Endothelial cell of umbilical vein (primary cell): ENCODE measurements around the gene TEDC1. TPM values are rescaled to one million over a fixed set of nuclear protein-coding genes. Genes with fewer than 3 reads are reported as not detected.

ENCODE experiments used
- BruUV-seq: library from RNA; stranded (reverse); fragments of 400-500 nt; replicated peaks from 2 replicates; lab custom pipeline; 2021; lab: Mats Ljungman, UMichigan
- CTCF ChIA-PET: fragments of 300-600, 350-600 bp; sonication (Branson Sonifier 250); formaldehyde crosslinking; loops from one replicate; lab custom pipeline; 2021; ENCODE audit warnings: antibody characterized with exemption, inconsistent platforms; lab: Charles Lee
- POLR2A ChIA-PET: fragments of 300-600, 350-600 bp; sonication (Branson Sonifier 250); formaldehyde crosslinking; loops from one replicate; lab custom pipeline; 2021; ENCODE audit warnings: antibody characterized with exemption, inconsistent platforms; lab: Charles Lee
- DNase-seq: peaks from one replicate; pipeline ENCODE4 v3.0.0-alpha.2; 2011; ENCODE audit warnings: low read depth, low spot score
- FAIRE-seq: peaks from 2 replicates; lab custom pipeline; 2011; peaks lifted over from hg19 to GRCh38; lab: Jason Lieb, UNC
- H2AFZ ChIP-seq: 2 replicates; pipeline ENCODE4 v1.6.0; 2012; ENCODE audit warnings: low read depth, low read length, control low read depth, inconsistent platforms
- H3K27ac ChIP-seq: 2 replicates; pipeline ENCODE4 v1.5.1; 2011; ENCODE audit warnings: low read depth, mild to moderate bottlenecking, control low read depth, low read length, moderate library complexity; ENCODE audit not compliant: insufficient read depth
- H3K27me3 ChIP-seq, 2 experiments: 2 replicates each; pipeline versions ENCODE4 v1.6.0 to v1.6.1; 2011; ENCODE audit warnings: low read length in 2 of 2, mixed read lengths in 1 of 2; ENCODE audit not compliant: control insufficient read depth in 2 of 2, insufficient read depth in 2 of 2
- H3K36me3 ChIP-seq, 2 experiments: 2 replicates in 1 of 2; 3 replicates in 1 of 2; pipeline ENCODE4 v1.5.1; 2011; ENCODE audit warnings: low read length in 2 of 2, mild to moderate bottlenecking in 1 of 2, moderate library complexity in 1 of 2; ENCODE audit not compliant: control insufficient read depth in 2 of 2, insufficient read depth in 2 of 2; ENCODE audit errors: extremely low read depth in 1 of 2
- H3K4me1 ChIP-seq: 3 replicates; pipeline ENCODE4 v1.5.1; 2011; ENCODE audit warnings: mild to moderate bottlenecking, low read length; ENCODE audit not compliant: control insufficient read depth, insufficient read depth; ENCODE audit errors: extremely low read depth
- H3K4me2 ChIP-seq: 2 replicates; pipeline ENCODE4 v1.6.1; 2011; ENCODE audit warnings: low read length, control low read depth, mixed read lengths; ENCODE audit not compliant: insufficient read depth
- H3K4me3 ChIP-seq, 3 experiments: fragments of 200-600 bp in 1 of 3; sonication (generic), shearing (Covaris generic) in 1 of 3; replicated peaks in 1 of 3; 2 replicates each; pipeline ENCODE4 v1.5.1; 2011 to 2016; ENCODE audit warnings: control low read depth in 3 of 3, low read length in 3 of 3, mild to moderate bottlenecking in 2 of 3, inconsistent platforms in 1 of 3, low read depth in 1 of 3, moderate library complexity in 1 of 3; ENCODE audit not compliant: insufficient read depth in 1 of 3
- H3K79me2 ChIP-seq: 2 replicates; pipeline ENCODE4 v1.6.0; 2012; ENCODE audit warnings: low read length, inconsistent platforms; ENCODE audit not compliant: control insufficient read depth, insufficient read depth
- H3K9ac ChIP-seq: replicated peaks from 2 replicates; pipeline ENCODE3; 2011; ENCODE audit warnings: low read length, control low read depth; ENCODE audit not compliant: insufficient read depth; ENCODE audit errors: extremely low read depth
- H3K9me1 ChIP-seq: replicated peaks from 3 replicates; pipeline ENCODE4 v1.6.0; 2011; ENCODE audit warnings: mild to moderate bottlenecking, low read length; ENCODE audit not compliant: control insufficient read depth, insufficient read depth; ENCODE audit errors: extremely low read depth
- H3K9me3 ChIP-seq: replicated peaks from 2 replicates; pipeline ENCODE4 v1.5.1; 2012; ENCODE audit warnings: low read length, inconsistent platforms; ENCODE audit not compliant: control insufficient read depth, insufficient read depth
- H4K20me1 ChIP-seq: replicated peaks from 2 replicates; pipeline ENCODE3; 2011; ENCODE audit warnings: mild to moderate bottlenecking, low read length; ENCODE audit not compliant: control insufficient read depth, insufficient read depth; ENCODE audit errors: extremely low read depth
- CTCF ChIP-seq, 2 donors: IDR thresholded peaks; 1 replicate in 1 of 2; 2 replicates in 1 of 2; pipeline ENCODE4 v1.5.1; 2011; ENCODE audit warnings: low read length in 2 of 2, mild to moderate bottlenecking in 2 of 2, moderate library complexity in 2 of 2, control low read depth in 1 of 2, inconsistent platforms in 1 of 2, low read depth in 1 of 2; ENCODE audit not compliant: insufficient read depth in 1 of 2; ENCODE audit errors: extremely low read depth in 1 of 2
- EZH2 ChIP-seq: IDR thresholded peaks from 2 replicates; pipeline ENCODE4 v1.6.1; 2012; ENCODE audit warnings: borderline replicate concordance, low read depth, mild to moderate bottlenecking, moderate library complexity, low read length, inconsistent platforms; ENCODE audit not compliant: severe bottlenecking
- FOS ChIP-seq: IDR thresholded peaks from 2 replicates; pipeline ENCODE4 v1.6.1; 2011; ENCODE audit warnings: mild to moderate bottlenecking, low read length, moderate library complexity, borderline replicate concordance; ENCODE audit not compliant: insufficient read depth
- GATA2 ChIP-seq: IDR thresholded peaks from 2 replicates; pipeline ENCODE4 v1.7.0; 2011; ENCODE audit warnings: low read depth, mild to moderate bottlenecking, moderate library complexity, mixed read lengths, low read length; ENCODE audit not compliant: insufficient read length, insufficient read depth
- JUN ChIP-seq: IDR thresholded peaks from 2 replicates; pipeline ENCODE4 v1.6.1; 2011; ENCODE audit warnings: borderline replicate concordance, low read depth; ENCODE audit not compliant: insufficient read length, insufficient read depth
- MAX ChIP-seq: IDR thresholded peaks from 2 replicates; pipeline ENCODE4 v1.6.1; 2011; ENCODE audit not compliant: insufficient read depth, insufficient read length
- MYC ChIP-seq: IDR thresholded peaks from one replicate; pipeline ENCODE4 v1.6.1; 2011; ENCODE audit warnings: mild to moderate bottlenecking, low read depth, low read length
- POLR2A ChIP-seq: IDR thresholded peaks from 2 replicates; pipeline ENCODE4 v1.6.1; 2012; ENCODE audit warnings: low read depth, mild to moderate bottlenecking, control low read depth, low read length
- POLR2AphosphoS5 ChIP-seq: IDR thresholded peaks from 2 replicates; pipeline ENCODE4 v1.6.1; 2012; ENCODE audit warnings: low read depth, mild to moderate bottlenecking, control low read depth, low read length, moderate library complexity; ENCODE audit not compliant: insufficient read depth
- dilution Hi-C: fragments of 300-500 bp; cut with MboI; formaldehyde crosslinking; loops from one replicate; pipeline ENCODE4 v1.15.0; 2019; ENCODE audit warnings: low sequenced_read_pairs; ENCODE audit not compliant: extremely low pct_ligation_motif_present
- intact Hi-C: fragments of 100-400 bp; cut with micrococcal nuclease; formaldehyde crosslinking; loops from one replicate; pipeline ENCODE4 v1.10.0; 2022
- polyA plus RNA-seq, 4 experiments: library from polyadenylated mRNA; depleted of rRNA in 3 of 4; stranded (reverse) in 3 of 4; unstranded in 1 of 4; fragments of >200 nt; gene quantifications; 2 replicates each; pipeline versions ENCODE4 v1.2.1 to v1.2.3, GENCODE V29; 2011 to 2012; ENCODE audit warnings: missing spikeins in 1 of 4
- total RNA-seq: library from RNA; stranded (reverse); gene quantifications from 2 replicates; pipeline ENCODE4 v1.2.3, GENCODE V29; 2021

The TEDC1 gene
- total and polyA plus RNA-seq, 2 donors (not counting 3 experiments of a cell fraction or from before 2014, with no cell fraction given): 16.5 to 25.3 TPM

GRCh38 chr14:105442125-105442524 is 48.9 kb upstream of the TEDC1 start:
- peaks cover 0 to 34% of the 10 kb centered on the region in 2 experiments for H3K36me3 ChIP-seq
- POLR2A ChIA-PET: no interaction called here
- H3K4me3 ChIP-seq: no peak overlapping the region
- no peaks in the 10 kb centered on the region for H4K20me1 ChIP-seq
- no peak overlapping the region for H3K9ac ChIP-seq
- H3K9me1 ChIP-seq: no peaks in the 10 kb centered on the region
- dilution Hi-C loops (no loop called here), intact Hi-C loops (no loop called here)
- FAIRE-seq (no peak), DNase-seq (no peak)
- H3K27ac ChIP-seq: no peak overlapping the region
- no peak overlapping the region for H2AFZ ChIP-seq
- H3K27me3 ChIP-seq: no peaks in the 10 kb centered on the region
- no TSS peak for BruUV-seq
- no peak for TF ChIP-seq POLR2AphosphoS5
- TF ChIP-seq MAX: no peak
- no peak for TF ChIP-seq EZH2
- no peak for TF ChIP-seq GATA2
- no peak for TF ChIP-seq FOS
- no peak for TF ChIP-seq JUN
- TF ChIP-seq POLR2A: no peak
- TF ChIP-seq CTCF (IDR thresholded peaks at IDR 0.05; ENCODE audit: extremely low read depth in 1 of 2, insufficient read depth in 1 of 2, low read depth in 1 of 2, low read length in 2 of 2): no peak
- no peak for TF ChIP-seq MYC
- CTCF ChIA-PET: interaction anchor here (0.9 kb wide), 1 partner anchor 11 kb away, joined by 3 read pairs; no protein-coding TSS in a partner anchor
- no peaks in the 10 kb centered on the region for H3K9me3 ChIP-seq
- no peaks in the 10 kb centered on the region for H3K4me1 ChIP-seq
- H3K4me2 ChIP-seq: no peak overlapping the region
- H3K79me2 ChIP-seq: peaks cover 23% of the 10 kb centered on the region
